Subcutaneous adipose tissue (tissue), 4 donors: Measurements from ENCODE around the gene ZZZ3. TPM values are rescaled to one million over a fixed set of nuclear protein-coding genes. Genes with fewer than 3 reads are reported as not detected.

ENCODE experiments used
- total RNA-seq, 4 donors: library from RNA; depleted of rRNA; stranded (reverse); fragments of >200 nt; gene quantifications; one replicate each; pipeline ENCODE4 v1.1.0, GENCODE V29; 2016
- TF ChIP-seq, protein P1 (sequence below): fragments of 450-650 bp; IDR thresholded peaks from one replicate; pipeline ENCODE4 v1.5.1; 2016; ENCODE audit warnings: low read depth, mild to moderate bottlenecking, control low read depth, antibody characterized with exemption, moderate library complexity

ZZZ3 gene
- total RNA-seq, 4 donors from 2014 or later, result 45.7 to 57.7 (median 53.0) TPM

DNA sequence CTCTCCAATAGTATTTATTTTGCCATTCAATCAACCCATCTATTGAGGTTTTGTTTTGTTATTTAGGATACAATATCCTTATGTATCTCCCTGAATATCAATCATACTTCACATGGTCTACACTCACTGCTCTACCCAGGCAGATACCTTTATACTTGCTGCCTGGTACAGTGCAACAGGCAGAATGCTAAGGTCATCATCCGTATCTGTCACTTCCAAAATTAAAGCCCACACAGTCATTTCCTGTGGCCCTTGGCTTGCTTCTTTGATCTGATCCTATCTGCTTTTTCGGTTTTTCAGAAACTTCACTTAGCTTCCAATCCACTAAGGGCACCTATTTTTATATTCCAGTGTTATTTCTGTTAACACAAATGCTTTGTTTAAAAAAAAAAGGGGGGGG, 22.3 kb upstream of the ZZZ3 start:
- TF ChIP-seq, protein P1, sequence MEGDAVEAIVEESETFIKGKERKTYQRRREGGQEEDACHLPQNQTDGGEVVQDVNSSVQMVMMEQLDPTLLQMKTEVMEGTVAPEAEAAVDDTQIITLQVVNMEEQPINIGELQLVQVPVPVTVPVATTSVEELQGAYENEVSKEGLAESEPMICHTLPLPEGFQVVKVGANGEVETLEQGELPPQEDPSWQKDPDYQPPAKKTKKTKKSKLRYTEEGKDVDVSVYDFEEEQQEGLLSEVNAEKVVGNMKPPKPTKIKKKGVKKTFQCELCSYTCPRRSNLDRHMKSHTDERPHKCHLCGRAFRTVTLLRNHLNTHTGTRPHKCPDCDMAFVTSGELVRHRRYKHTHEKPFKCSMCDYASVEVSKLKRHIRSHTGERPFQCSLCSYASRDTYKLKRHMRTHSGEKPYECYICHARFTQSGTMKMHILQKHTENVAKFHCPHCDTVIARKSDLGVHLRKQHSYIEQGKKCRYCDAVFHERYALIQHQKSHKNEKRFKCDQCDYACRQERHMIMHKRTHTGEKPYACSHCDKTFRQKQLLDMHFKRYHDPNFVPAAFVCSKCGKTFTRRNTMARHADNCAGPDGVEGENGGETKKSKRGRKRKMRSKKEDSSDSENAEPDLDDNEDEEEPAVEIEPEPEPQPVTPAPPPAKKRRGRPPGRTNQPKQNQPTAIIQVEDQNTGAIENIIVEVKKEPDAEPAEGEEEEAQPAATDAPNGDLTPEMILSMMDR, result no peak

DNA sequence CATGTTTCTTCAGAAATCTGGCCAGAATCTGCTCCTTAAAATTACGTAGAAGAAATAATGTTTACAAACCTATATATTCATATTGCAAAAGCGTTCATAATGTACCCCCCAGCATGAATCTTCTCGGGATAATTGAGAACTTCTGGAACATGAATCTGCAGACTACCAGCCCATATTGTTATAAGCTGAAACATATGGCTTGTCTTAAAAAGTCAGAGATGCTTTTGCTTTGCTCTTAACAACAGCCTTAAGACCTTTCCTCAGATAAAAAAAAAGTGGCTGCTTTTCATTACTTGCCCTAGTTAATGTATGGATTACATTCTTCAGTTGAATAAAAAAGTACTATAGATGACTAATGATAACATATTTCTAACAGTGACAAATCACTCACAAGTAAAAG, 15.0 kb upstream of the ZZZ3 start:
- TF ChIP-seq, protein P1, result no peak

DNA sequence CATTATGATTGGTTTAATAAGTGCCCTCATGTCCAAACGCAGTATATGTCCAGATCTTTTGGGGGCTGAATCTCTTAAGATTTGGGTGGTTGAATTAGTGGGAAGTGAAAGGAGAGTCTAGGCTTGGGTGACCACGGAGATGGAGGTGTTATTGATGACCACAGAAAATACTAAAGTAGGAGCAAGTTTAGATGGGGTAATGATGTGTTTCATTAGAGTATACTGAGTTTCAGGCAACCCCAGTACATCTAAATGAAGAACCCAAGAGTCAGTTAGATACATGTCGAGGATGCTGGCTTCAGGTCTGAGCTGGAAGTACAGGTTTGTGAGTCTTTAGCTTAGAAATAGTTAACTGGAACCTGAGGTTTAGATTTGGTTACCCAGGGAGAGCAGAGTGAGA, 6.5 kb upstream of the ZZZ3 start:
- TF ChIP-seq, protein P1, result no peak

DNA sequence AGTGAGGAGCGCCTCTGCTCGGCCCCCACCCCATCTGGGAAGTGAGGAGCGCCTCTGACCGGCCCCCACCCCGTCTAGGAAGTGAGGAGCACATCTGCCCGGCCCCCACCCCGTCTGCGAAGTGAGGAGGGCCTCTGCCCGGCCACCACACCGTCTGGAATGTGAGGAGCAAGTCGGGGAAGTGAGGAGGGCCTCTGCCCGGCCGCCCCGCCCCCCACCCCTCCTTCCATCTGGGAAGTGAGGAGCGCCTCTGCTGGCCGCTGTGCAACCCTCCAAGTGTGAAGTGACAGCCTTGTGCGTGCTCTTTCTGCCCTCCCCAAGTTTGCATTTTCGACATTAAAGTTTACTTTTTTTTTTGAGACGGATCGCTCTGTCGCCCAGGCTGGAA, 5.1 kb upstream of the ZZZ3 start:
- TF ChIP-seq, protein P1, result no peak

DNA sequence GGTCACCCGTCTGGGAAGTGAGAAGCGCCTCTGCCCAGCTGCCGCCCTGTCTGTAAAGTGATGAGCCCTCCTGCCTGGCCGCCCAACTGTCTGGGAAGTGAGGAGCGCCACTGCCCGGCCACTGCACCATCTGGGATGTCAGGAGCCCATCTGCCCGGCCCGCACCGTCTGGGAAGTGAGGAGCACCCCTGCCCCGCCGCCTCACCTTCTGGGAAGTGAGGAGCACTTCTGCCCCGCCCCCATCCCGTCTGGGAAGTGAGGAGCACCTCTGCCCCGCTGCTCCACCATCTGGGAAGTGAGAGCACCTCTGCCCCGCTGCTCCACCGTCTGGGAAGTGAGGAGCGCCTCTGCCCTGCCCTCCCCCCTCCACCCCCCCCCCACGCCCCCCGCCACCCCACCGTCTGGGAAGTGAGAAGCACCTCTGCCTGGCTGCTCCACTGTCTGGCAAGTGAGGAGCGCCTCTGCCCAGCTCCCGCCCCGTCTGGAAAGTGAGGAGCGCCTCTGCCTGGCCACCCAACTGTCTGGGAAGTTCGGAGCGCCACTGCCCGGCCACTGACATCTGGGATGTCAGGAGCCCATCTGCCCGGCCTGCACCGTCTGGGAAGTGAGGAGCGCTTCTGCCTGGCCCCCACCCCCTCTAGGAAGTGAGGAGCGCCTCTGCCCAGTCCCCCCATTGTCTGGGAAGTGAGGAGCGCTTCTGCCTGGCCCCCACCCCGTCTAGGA, 4.5 kb upstream of the ZZZ3 start:
- TF ChIP-seq, protein P1, result no peak

DNA sequence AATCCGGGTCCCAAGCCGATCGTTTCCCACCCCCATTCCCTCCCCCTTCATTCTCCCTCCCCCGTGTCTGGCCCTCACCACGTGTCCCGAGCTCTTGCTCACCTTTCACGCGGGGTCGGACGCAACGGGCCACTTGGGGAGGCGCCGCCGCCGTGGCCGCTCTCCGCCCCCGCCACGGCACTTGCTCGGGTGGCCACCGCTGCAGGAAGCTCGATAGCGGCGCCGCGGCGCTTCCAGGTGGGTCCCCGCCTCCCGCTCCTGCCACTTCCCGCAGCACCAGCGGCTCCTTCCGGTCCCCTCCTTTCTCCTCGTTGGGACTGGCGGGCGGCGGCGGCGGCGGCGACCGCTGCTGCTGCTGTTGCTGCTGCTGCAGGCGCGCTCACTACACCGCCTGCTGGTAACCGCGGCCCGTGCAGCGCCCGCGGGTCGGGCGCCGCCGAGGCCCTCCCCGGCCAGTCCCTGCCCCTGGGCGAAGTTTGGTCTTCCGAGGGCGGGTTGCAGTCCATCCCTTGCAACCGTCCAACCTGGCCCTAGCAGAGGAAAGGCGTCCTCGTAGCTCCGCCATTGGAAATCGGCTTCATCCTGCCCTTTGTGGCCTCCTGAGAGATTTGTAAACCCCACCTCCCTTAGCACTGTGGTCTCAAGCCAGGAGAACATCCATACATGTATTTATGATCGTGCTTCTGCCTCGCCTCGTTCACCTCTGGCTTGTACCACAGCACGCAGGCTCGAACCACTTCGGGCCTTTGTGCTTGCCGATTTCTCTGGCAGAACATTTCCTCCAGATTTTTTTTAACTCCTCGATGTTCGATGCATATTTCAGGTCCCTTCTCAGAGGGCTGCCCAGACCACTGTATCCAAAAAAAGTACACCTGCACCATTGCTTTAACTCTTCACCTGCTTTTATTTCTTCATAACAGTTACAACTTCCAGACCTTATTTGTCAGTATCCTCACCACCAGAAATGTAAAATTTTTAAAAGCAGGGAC, 996 bp upstream of the ZZZ3 start:
- TF ChIP-seq, protein P1, result no peak

DNA sequence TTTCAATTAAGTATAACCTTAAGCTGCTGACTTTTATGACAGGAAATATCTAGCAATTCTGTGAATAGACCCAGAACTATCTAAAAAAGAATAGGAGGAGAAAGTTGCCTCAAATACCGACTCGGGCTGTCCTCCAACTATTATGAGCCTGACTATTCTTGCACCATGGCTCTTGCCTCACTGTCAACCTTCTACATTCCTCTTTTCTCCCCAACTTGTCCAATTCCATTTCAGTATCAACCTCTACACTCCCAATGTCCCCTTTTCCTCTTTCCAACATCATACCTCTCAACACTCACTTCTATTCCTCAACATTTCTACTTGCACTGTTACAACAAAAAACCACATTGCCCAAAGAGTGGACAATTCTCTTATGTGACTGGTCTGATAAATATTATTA, 2.3 kb downstream of the ZZZ3 start:
- TF ChIP-seq, protein P1, result no peak
